COLO668 (cell line): ENCODE results near the gene FCER1A.
"Not testable (repeated sequence)": the region's sequence is repeated elsewhere in the genome, so short reads cannot be mapped to it uniquely, and the experiment has no call there.

ENCODE experiments used
- DNase-seq: peaks from one replicate; lab custom pipeline; 2025; ENCODE audit not compliant: unreplicated experiment; lab: John Stamatoyannopoulos, UW

FCER1A gene

GRCh38 chr1:159349374-159349773 is 47.2 kb downstream of the FCER1A start:
- not testable (repeated sequence) for DNase-seq

DNA sequence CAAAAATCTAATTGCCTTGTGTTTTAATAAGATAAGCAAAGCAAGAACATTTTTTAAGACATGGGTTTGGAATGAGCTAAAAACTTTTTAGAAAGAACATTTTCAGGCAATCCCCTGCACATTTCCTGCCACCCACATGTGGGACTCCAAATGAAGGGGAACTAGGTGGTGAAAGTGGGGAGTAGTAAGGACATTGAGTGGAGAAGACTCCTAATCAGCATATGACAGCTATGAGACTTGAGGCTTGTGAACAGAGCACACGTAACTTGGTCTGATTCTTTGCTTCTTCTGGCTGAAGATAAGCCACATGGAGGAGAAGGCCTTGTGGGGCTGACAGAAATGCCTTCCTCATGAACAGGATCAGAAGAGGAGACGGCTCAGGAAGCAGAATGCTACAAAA is 50.3 kb downstream of the FCER1A start:
- no peak for DNase-seq
